Testis (tissue), 2 donors: ENCODE results near the gene TMUB1.

ENCODE experiments used
- POLR2A ChIP-seq: fragments of 450-650 bp; IDR thresholded peaks from one replicate; pipeline ENCODE4 v1.6.1; 2017; ENCODE audit warnings: antibody characterized with exemption, mild to moderate bottlenecking, moderate library complexity
- TF ChIP-seq, protein P1 (sequence below), 3 experiments: fragments of 450-650 bp in 2 of 3; fragments of 200-600 bp in 1 of 3; sonication (generic) in 1 of 3; IDR thresholded peaks; one replicate each; pipeline ENCODE4 v1.5.1; 2016 to 2019; ENCODE audit warnings: antibody characterized with exemption in 3 of 3, mild to moderate bottlenecking in 2 of 3, moderate library complexity in 1 of 3

DNA sequence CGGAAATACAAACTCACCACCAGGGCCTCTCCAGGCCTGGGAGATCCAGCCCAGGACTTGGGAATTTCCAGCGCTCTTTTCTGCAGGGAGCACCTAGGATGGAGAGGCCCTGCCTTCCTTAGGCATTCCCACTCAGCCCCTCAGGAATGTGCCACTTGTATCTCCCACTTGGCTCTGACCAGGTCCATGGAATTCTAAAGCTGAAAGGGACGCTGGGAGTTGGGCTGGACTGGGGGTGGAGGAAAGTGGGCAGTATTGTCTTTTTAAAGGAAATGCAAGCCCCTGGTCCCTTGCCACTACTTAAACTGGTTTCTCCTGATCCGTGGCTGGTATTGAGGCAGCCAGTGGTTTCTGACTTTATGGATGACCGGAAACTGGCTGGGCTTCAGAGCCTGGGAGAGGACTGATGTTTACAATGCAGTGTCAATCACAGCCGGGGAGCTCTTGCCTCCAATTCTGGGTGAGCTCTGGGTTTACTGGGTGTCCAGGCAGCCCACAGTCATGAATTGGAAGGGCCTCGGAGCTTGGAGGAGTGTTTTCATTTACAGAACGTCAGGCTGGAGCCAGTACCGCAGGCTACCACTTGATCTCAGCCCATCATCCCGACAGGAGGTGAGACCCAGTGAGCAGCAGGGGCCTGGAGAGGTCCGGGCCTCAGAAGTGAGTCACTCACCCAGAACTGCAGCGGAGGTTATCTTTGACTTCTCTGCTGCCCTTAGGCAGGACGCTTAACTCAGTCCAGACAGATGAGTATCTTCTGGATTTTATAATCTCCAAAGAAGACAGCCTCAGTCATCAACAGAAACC is 30.3 kb upstream of the TMUB1 start:
- TF ChIP-seq, protein P1, sequence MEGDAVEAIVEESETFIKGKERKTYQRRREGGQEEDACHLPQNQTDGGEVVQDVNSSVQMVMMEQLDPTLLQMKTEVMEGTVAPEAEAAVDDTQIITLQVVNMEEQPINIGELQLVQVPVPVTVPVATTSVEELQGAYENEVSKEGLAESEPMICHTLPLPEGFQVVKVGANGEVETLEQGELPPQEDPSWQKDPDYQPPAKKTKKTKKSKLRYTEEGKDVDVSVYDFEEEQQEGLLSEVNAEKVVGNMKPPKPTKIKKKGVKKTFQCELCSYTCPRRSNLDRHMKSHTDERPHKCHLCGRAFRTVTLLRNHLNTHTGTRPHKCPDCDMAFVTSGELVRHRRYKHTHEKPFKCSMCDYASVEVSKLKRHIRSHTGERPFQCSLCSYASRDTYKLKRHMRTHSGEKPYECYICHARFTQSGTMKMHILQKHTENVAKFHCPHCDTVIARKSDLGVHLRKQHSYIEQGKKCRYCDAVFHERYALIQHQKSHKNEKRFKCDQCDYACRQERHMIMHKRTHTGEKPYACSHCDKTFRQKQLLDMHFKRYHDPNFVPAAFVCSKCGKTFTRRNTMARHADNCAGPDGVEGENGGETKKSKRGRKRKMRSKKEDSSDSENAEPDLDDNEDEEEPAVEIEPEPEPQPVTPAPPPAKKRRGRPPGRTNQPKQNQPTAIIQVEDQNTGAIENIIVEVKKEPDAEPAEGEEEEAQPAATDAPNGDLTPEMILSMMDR (IDR thresholded peaks at IDR 0.05) = no peak
- TF ChIP-seq POLR2A = no peak
